ENCODE measurements around the gene PCOLCE2.

The PCOLCE2 gene

DNA sequence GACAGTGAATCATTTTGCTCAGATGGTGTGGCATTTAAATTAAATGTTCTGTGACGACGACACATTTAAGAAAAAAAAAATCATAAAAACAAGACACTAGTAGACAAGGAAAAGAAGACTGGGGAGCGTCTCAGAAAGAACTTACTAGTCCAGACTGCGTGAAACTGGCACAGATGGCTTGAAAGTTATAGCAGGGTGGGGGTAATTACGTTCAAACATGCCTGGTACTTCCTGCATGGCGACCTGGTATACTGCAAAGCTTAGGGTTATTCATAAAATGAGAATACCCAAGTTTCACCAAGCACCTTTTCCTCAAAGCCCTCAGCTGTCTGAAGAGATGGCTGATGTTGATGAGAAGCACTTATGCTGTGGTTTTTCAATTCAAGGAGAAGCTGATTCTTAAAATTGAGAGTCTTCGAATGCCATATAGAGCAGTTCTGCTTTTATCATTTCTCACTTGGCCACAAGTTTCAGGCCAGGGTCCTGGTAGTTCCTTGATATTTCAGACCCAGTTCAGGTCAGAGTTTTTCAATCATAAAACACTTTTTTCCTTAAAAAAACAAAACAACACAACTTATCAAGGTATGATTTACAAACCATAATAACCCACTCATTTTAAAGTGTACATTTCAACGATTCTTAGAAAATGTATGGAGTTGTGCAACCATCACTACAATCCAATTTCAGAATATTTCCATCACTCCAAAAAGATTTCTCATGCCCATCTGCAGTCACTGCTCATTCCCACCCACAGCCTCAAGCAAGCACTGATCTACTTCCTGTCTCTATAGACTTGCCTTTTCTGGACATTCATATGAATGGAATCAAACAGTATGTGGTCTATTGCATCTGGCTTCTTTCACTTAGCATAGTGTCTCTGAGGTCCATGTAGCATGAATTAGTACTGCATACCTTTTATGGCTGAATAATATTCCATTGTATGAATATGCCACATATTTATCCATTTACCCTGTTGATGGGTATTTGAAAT, 24.7 kb downstream of the PCOLCE2 start:
- DNase-seq: peak; percentile 9

- peak; percentile 29 for DNase-seq
These were observed 25.7 kb downstream of the PCOLCE2 start for GRCh38 chr3:142863010-142863817.

DNA sequence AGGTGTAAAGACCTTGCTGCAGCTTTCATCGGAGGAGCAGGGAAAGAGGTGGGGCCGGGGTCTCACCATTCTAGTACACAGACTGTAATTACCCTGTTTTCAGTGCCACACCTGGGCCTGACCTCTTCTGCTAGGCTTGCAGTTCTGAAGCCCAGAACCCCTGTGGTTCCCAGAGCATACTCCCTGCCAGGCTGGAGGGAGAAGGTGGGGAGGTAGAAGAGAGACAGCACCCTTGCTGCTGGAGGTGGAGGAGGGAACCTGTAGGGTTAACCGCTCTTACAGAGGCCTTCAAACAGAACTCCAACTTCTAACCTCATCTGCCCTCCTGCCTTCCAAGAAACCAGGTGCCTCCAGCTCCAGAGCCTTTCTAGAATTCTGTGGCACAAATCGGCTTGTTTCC, 27.0 kb downstream of the PCOLCE2 start:
- DNase-seq: no peak

- DNase-seq: no peak
These were observed 30.8 kb downstream of the PCOLCE2 start for GRCh38 chr3:142858043-142858442.

- DNase-seq: no peak
These were observed 31.8 kb downstream of the PCOLCE2 start for GRCh38 chr3:142857056-142857455.

GRCh38 chr3:142853270-142854168, 35.4 kb downstream of the PCOLCE2 start:
- no peak for DNase-seq

DNA sequence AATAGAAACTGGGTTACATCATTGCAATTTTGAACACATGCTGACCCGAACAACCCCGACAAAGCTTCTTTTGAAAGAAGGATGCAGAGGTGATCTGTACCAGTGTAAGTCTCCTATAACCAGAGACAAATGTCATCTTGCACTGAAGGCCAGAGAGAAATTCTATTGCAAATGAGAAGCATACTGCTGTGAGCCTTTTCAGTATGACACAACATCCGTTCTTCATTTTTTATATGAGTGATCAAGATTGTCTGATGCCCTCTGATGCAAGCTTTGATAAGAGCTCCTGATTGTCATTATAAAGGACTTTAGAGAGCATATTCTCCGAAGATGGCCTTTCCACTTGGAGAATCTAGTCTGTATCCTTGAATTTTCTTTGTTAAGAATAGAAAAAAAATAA, 36.9 kb downstream of the PCOLCE2 start:
- peak; percentile 64 for DNase-seq

DNA sequence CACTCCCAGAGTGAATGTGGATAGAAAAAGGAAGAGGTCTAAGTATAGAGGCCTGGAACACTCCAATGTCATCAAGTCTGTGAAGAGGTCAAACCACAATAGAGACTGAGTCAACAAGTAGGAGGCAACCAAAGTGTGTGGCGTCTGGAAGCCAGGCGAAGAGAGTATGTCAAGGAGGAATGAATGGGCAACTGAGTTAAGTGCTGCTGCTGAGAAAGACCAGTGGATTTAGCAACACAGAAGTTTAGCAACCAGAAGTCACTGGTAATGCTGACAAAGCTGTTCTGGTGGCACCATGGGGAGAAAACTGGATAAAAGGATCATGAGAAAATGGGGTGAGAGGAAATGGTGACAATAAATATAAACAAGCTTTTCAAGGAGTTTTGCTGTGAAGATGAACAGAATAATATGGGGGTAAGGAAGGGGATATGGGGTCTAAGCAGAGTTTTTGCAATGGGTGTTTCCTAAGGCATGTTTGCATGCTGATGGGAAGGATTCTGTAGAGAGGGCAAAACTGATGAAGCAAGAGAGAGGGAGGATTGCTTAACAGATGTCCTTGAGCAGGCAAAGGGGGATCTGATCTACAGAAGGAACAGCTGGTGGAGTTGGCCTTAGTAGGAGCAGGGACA, 38.4 kb downstream of the PCOLCE2 start:
- DNase-seq: peak; percentile 63

DNA sequence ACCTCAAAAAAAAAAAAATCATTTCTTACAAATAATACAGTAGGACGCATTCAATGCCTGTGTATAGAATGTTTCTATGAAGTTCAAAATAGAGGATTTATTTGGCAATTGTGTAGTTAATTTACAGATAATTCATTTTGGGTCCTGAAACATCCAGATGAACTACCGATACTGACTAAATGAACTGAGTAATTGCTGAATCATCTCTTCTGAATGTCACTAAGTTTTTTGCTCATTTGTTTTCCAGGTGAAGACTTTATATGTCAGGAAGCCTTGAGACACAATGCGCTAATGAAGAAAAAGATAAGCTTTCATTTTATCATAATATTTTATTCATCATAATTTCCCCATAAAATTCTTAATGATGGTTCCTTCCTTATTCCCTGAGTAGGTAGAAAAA, 39.7 kb downstream of the PCOLCE2 start:
- no peak for DNase-seq

- no peak for DNase-seq
These were observed 41.9 kb downstream of the PCOLCE2 start for GRCh38 chr3:142846779-142847577.

DNA sequence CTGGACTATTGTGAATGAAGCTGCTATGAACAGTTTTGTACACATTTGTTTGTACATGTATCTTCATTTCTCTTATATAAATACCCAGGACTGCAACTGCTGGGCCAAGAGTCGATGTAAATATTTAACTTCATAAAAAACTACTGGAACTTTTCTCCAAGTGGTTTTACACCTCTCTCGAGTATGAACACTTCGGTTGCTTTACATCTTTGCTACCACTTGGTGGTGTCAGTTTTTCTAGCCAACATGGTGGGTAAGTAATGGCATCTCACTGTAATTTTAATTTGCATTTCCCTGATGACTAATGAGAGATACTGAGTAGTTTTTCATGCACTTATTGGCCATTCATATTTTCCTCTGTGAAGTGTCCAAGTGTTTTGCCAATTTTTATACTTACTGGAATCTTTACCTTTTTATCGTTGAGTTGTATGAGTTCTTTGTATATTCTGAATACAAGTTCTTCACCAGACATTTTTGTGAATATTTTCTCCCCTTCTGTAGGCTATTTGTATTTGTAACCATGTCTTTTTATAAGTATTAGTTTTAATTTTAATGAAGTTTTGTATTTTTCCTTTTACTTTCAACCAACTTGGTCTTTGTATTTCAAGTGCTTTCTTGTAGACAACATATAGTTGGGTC, 44.4 kb downstream of the PCOLCE2 start:
- peak; percentile 51 for DNase-seq

GRCh38 chr3:142839831-142840230, 49.1 kb downstream of the PCOLCE2 start:
- DNase-seq: no peak

DNA sequence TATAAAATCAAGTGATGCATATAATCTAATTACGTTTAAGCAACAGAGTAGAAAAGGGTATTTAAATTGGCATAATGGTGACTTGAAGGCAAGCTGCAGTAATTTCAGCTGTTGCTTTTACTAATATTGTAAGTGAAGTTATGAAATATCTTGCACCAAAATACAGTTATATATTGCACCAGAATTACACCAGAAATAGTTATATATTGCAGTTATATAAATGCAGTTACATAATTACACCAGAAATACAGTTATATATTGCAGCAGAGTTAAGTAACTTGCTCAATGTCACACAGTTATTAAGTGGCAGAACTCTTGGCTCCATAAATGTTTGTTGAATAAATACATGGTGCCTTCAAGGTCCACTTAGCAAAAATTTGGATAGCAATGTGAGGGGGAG, 51.4 kb downstream of the PCOLCE2 start:
- DNase-seq: no peak

DNA sequence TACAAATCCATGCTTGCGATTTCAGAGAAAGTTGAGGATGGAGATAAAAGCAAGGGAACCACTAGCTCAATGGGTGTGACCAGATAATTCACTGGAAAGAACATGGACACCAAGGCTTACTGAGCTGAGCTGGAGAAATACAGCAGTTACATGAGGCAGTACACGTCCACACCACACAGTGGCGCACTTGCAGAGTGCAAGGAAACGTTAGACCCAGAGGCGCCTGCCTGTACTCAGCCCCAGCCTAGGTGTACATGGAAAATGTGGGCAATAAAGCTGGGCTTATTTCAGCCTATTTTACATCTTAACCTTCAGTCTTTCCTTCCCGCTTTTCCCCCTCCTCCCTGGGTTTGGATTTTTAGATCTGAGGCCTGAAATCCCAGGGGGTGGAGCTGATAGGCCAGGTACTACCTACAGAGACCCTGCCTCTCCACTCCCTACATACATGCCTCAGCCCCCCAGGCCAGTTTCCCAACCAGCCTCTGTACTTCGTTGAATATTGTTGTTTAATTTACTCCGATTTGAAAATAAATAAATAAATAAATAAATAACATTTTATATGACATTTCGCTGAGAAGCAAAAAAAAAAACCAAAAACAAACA, 60.1 kb downstream of the PCOLCE2 start:
- DNase-seq: peak; percentile 73

DNA sequence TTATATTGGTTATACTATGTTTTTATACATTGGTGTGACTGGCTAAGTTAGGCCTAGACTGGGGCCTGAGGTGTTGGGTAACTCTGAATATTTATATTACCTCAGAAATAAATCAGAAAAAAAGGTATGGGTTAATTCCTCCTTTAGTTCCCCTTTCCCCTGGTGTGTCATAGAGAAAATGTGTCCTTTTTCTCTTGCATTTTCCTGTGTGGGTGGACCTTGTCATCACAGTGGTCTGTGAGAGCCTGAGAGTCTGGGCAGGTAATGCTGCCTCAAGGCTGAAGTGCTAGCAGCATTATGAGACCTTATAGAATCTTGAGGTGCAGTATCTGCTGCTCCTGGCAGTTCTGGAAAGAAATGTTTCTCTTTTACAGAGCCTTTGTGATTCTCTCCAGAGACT, 69.7 kb downstream of the PCOLCE2 start:
- no peak for DNase-seq

GRCh38 chr3:142818651-142819050, 70.2 kb downstream of the PCOLCE2 start:
- DNase-seq: no peak

DNA sequence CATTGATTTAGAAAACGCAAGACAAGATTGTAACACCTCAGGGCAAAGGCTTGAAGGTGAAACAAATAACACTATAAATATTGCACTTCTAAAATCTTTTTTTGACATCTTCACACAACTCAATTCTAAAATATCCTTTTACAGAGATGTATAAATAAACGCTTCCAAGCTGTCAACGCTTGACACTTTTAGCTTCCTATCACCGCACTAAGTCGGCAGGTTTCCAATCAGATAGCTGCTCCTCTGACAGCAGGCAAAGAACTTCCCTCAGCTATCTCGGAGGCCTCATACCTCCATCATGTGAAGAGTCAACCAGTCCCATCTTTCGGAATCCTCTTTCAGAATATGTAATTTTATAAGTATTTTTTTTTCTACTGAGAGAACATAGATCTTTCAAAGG, 71.0 kb downstream of the PCOLCE2 start:
- no peak for DNase-seq

DNA sequence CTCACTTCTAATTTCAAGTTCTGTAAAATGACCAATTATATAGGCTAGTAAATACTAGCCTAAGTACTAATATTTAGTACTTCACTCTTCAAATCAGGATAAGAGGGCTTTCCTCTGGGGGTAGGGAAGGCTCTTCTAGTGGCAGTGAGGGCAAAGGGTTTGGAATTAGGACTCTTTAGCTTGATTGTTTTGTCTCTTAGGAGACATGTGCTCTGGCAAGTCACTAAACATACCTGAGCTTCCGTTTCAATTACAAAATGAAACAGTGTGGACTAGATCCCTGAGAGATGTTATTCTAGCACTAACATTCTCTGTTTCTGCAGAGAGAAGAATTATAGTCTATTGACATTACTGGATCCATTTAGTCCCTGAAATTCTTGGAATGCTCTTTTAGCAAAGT, 71.5 kb downstream of the PCOLCE2 start:
- DNase-seq: no peak

DNA sequence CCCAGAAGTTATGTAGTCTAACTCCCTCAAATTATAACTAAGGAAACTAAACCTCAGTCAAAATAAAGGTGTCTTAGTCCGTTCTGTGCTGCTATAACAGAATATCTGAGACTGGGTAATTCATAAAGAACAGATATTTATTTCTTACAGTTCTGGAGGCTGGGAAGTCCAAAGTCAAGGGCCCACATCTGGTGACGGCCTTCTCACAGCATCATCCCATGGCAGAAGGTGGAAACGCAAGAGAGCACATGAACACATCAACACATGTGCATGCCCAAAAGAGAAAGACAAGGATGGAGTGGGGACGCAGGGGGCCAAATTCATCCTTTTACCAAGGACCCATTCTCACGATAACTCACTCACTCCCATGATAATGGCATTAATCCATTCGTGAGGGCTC, 73.1 kb downstream of the PCOLCE2 start:
- DNase-seq: no peak

GRCh38 chr3:142809259-142809658, 79.6 kb downstream of the PCOLCE2 start:
- no peak for DNase-seq
